GM12878 (cell line): ENCODE data around the gene YY1. TPM values are rescaled to one million over a fixed set of nuclear protein-coding genes. Genes with fewer than 3 reads are reported as not detected.

Source experiments
- ATAC-seq: fragments of 200-7000 bp; cut with Tn5 transposase; 3 replicates; pipeline ENCODE4 v1.9.1; 2020; ENCODE audit warnings: mild to moderate bottlenecking, moderate library complexity
- BruUV-seq: library from RNA; stranded (reverse); fragments of 400-500 nt; replicated peaks from 2 replicates; lab custom pipeline; 2021; lab: Mats Ljungman, UMichigan
- CTCF ChIA-PET: fragments of 300-600 bp; sonication (Branson Sonifier 250); formaldehyde crosslinking; extraction: SDS; loops from one replicate; lab custom pipeline; 2021; ENCODE audit warnings: inconsistent platforms; lab: Yijun Ruan, JAX
- POLR2A ChIA-PET: fragments of 350-600 bp; formaldehyde crosslinking; extraction: SDS; loops from one replicate; lab custom pipeline; 2021; ENCODE audit warnings: inconsistent platforms; lab: Charles Lee
- RAD21 ChIA-PET: fragments of 300-600 bp; sonication (Branson Sonifier 250); formaldehyde crosslinking; loops from one replicate; lab custom pipeline; 2023; ENCODE audit warnings: antibody characterized with exemption; ENCODE audit not compliant: unreplicated experiment; lab: Charles Lee
- SMC1A ChIA-PET: fragments of 300-600 bp; sonication (Branson Sonifier 250); formaldehyde crosslinking; loops from one replicate; lab custom pipeline; 2023; ENCODE audit not compliant: unreplicated experiment, uncharacterized antibody; lab: Charles Lee
- DNase-seq: peaks from one replicate; pipeline ENCODE4 v3.0.0-alpha.2; 2011; ENCODE audit warnings: low read depth, low spot score
- FAIRE-seq: peaks from 3 replicates; lab custom pipeline; 2011; peaks lifted over from hg19 to GRCh38; lab: Jason Lieb, UNC
- H2AFZ ChIP-seq: 2 replicates; pipeline ENCODE4 v1.6.0; 2011; ENCODE audit warnings: low read depth, low read length, control low read depth; ENCODE audit not compliant: control insufficient read depth
- H3K27ac ChIP-seq: 2 replicates; pipeline ENCODE4 v1.5.1; 2011; ENCODE audit warnings: control low read depth; ENCODE audit not compliant: control insufficient read depth, insufficient read depth
- H3K27me3 ChIP-seq, 2 experiments: replicated peaks in 1 of 2; 2 replicates each; pipeline versions ENCODE4 v1.6.0 to v1.6.1; 2011; ENCODE audit warnings: low read length in 1 of 2; ENCODE audit not compliant: control insufficient read depth in 2 of 2, insufficient read depth in 2 of 2
- H3K36me3 ChIP-seq, 2 experiments: 2 replicates each; pipeline ENCODE4 v1.5.1; 2011; ENCODE audit warnings: low read length in 1 of 2; ENCODE audit not compliant: control insufficient read depth in 2 of 2, insufficient read depth in 2 of 2
- H3K4me1 ChIP-seq: 2 replicates; pipeline ENCODE4 v1.6.1; 2011; ENCODE audit warnings: mild to moderate bottlenecking, low read length, moderate library complexity, mixed read lengths; ENCODE audit not compliant: control insufficient read depth, insufficient read depth
- H3K4me2 ChIP-seq: 2 replicates; pipeline ENCODE4 v1.6.0; 2011; ENCODE audit warnings: control low read depth; ENCODE audit not compliant: control insufficient read depth, insufficient read depth
- H3K4me3 ChIP-seq: fragments of 200-600 bp; sonication (generic); 2 replicates; pipeline ENCODE4 v1.5.1; 2016
- H3K79me2 ChIP-seq: 2 replicates; pipeline ENCODE4 v1.6.0; 2011; ENCODE audit warnings: low read length; ENCODE audit not compliant: control insufficient read depth, insufficient read depth
- H3K9ac ChIP-seq: 2 replicates; pipeline ENCODE4 v1.8.0; 2011; ENCODE audit warnings: low read length, control low read depth, mixed read lengths; ENCODE audit not compliant: control insufficient read depth, insufficient read depth
- H3K9me3 ChIP-seq: replicated peaks from 3 replicates; pipeline ENCODE4 v1.5.1; 2011; ENCODE audit warnings: mild to moderate bottlenecking, low read length; ENCODE audit not compliant: control insufficient read depth, insufficient read depth
- H4K20me1 ChIP-seq: 2 replicates; pipeline ENCODE4 v1.6.0; 2011; ENCODE audit not compliant: control insufficient read depth, insufficient read depth
- BHLHE40 ChIP-seq, 2 experiments: fragments of 450-650 bp in 1 of 2; IDR thresholded peaks; 2 replicates each; pipeline ENCODE4 v1.6.1; 2011 to 2017; ENCODE audit warnings: low read depth in 2 of 2, borderline replicate concordance in 1 of 2, improper control_type of control experiment in 1 of 2, low read length in 1 of 2, mild to moderate bottlenecking in 1 of 2
- BRCA1 ChIP-seq: IDR thresholded peaks from 2 replicates; pipeline ENCODE4 v1.6.1; 2011; ENCODE audit warnings: low read depth, low read length, improper control_type of control experiment
- CEBPB ChIP-seq, 2 experiments: fragments of 150-350 bp in 1 of 2; IDR thresholded peaks; 2 replicates each; pipeline ENCODE4 v1.6.1; 2012 to 2014; ENCODE audit warnings: low read depth in 2 of 2, low read length in 2 of 2, borderline replicate concordance in 1 of 2, inconsistent platforms in 1 of 2
- EED ChIP-seq: sonication (generic); IDR thresholded peaks from 2 replicates; pipeline ENCODE4 v1.6.1; 2016; ENCODE audit warnings: antibody characterized with exemption, low read depth
- ETV6 ChIP-seq, 2 experiments: fragments of 450-650 bp in 1 of 2; IDR thresholded peaks in 1 of 2; conservative IDR thresholded peaks in 1 of 2; 2 replicates each; pipeline ENCODE4 v1.6.1; 2014; ENCODE audit warnings: antibody characterized with exemption in 1 of 2, borderline replicate concordance in 1 of 2, low read depth in 1 of 2, mild to moderate bottlenecking in 1 of 2, moderate library complexity in 1 of 2
- FOS ChIP-seq: IDR thresholded peaks from 3 replicates; pipeline ENCODE4 v1.6.1; 2011; ENCODE audit warnings: borderline replicate concordance; ENCODE audit not compliant: insufficient read length; ENCODE audit errors: extremely low read depth
- NFXL1 ChIP-seq: fragments of 450-650 bp; IDR thresholded peaks from 2 replicates; pipeline ENCODE4 v1.6.1; 2017; ENCODE audit warnings: antibody characterized with exemption, mild to moderate bottlenecking, borderline replicate concordance
- NFYA ChIP-seq: IDR thresholded peaks from 2 replicates; pipeline ENCODE4 v1.6.1; 2011; ENCODE audit warnings: low read depth, mild to moderate bottlenecking, low read length, improper control_type of control experiment, borderline replicate concordance
- NR2C2 ChIP-seq: IDR thresholded peaks from 2 replicates; pipeline ENCODE4 v1.6.1; 2011; ENCODE audit warnings: borderline replicate concordance, low read depth; ENCODE audit not compliant: control insufficient read depth, insufficient read length
- SIX5 ChIP-seq: IDR thresholded peaks from 2 replicates; pipeline ENCODE4 v1.6.1; 2011; ENCODE audit warnings: mild to moderate bottlenecking, low read depth, low read length, moderate library complexity; ENCODE audit not compliant: severe bottlenecking
- SMC3 ChIP-seq: IDR thresholded peaks from 2 replicates; pipeline ENCODE4 v1.6.1; 2011; ENCODE audit warnings: low read length, improper control_type of control experiment, borderline replicate concordance
- SREBF1 ChIP-seq: IDR thresholded peaks from 2 replicates; pipeline ENCODE4 v1.6.1; 2012; ENCODE audit warnings: mild to moderate bottlenecking, low read length
- SUZ12 ChIP-seq: fragments of 200-600 bp; sonication (generic); IDR thresholded peaks from one replicate; pipeline ENCODE4 v1.6.1; 2018; ENCODE audit warnings: antibody characterized with exemption, mild to moderate bottlenecking; ENCODE audit not compliant: unreplicated experiment
- WGBS: methylation state at CpG from one replicate; pipeline ENCODE4 v1.1.6; 2016; ENCODE audit warnings: low lambda C conversion rate; ENCODE audit not compliant: insufficient replicate concordance, insufficient coverage; ENCODE audit errors: missing lambda C conversion rate; 5-methylcytosine and 5-hydroxymethylcytosine counted together
- in situ Hi-C: fragments of 300-500 bp; cut with MboI; formaldehyde crosslinking; loops from 9 replicates; pipeline ENCODE4 v1.14.3; 2018; ENCODE audit warnings: mixed read lengths
- intact Hi-C: fragments of 100-400 bp; cut with micrococcal nuclease; formaldehyde crosslinking; loops from one replicate; pipeline ENCODE4 v1.14.2; 2022; ENCODE audit not compliant: unreplicated experiment
- polyA plus RNA-seq, 11 experiments: library from polyadenylated mRNA; depleted of rRNA in 4 of 11; unstranded in 6 of 11; stranded (reverse) in 5 of 11; fragments of >200 nt; fragmentation: Nextera tagmentation in 4 of 11; fragmentation: Illumina TruSeq in 1 of 11; extraction: Ambion mirVana in 4 of 11; extraction: Trizol in 1 of 11; gene quantifications; 1 replicate in 1 of 11; 2 replicates in 10 of 11; pipeline versions ENCODE4 v1.2.1 to v1.2.3, GENCODE V29; 2011 to 2016; ENCODE audit warnings: inconsistent platforms in 2 of 11, missing spikeins in 2 of 11, low read depth in 1 of 11
- total RNA-seq, 4 experiments: library from RNA; depleted of rRNA in 3 of 4; stranded (reverse); fragments of >200 nt in 3 of 4; fragmentation: Illumina TruSeq in 1 of 4; extraction: Trizol in 1 of 4; gene quantifications; 2 replicates each; pipeline versions ENCODE4 v1.2.1 to v1.2.3, GENCODE V29; 2013 to 2021
- TF ChIP-seq, protein P1 (sequence below): fragments of 150-350 bp; IDR thresholded peaks from 2 replicates; pipeline ENCODE4 v1.6.1; 2014; ENCODE audit warnings: mild to moderate bottlenecking, low read depth, low read length
- TF ChIP-seq, protein P2 (sequence below): fragments of 450-650 bp; IDR thresholded peaks from 2 replicates; pipeline ENCODE4 v1.6.1; 2017; ENCODE audit warnings: antibody characterized with exemption, mild to moderate bottlenecking, moderate library complexity
- TF ChIP-seq, protein P3 (sequence below): fragments of 450-650 bp; formaldehyde crosslinking; IDR thresholded peaks from 2 replicates; pipeline ENCODE4 v1.5.0; 2022; ENCODE audit warnings: mild to moderate bottlenecking, missing genetic modification characterization

Gene YY1
- total and polyA plus RNA-seq, 10 of the 15 experiments (the other 5 are each of a cell fraction or from before 2014, with no cell fraction given) = 23.7 to 74.0 (median 39.9) TPM

DNA sequence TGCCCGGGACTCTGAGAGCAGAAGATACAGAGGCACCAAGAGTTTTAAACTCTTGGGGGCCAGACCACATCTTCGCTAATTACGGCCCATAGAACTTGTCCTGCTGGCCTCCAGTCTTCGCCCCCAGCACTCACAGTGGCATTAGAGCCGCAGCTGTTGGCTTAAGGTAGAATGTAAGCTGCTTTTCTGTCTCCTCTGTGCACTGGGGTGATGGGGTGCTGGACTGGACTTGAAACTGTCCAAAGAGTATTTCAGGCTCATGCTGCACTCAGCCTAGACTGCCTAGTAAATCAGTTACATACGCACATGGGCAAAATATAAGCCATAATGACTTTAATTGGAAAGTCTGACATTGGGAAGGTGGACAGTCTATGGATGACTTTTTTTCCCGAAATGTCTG, 29.0 kb downstream of the YY1 start:
- H3K9me3 ChIP-seq = no peaks in the 10 kb centered on the region
- ChIA-PET SMC1A (interaction anchor here (0.9 to 1.1 kb wide), 2 partner anchors 10 to 11 kb away, joined by 3 read pairs; no protein-coding TSS in a partner anchor), POLR2A (interaction anchor here (0.5 to 0.8 kb wide), 2 partner anchors 50 to 73 kb away, joined by 3 to 4 read pairs; no protein-coding TSS in a partner anchor), RAD21 (no interaction called here), CTCF (interaction anchor here (1.7 kb wide), 2 partner anchors 10 to 18 kb away, joined by 4 to 8 read pairs; no protein-coding TSS in a partner anchor)
- BruUV-seq = no TSS peak
- no peaks in the 10 kb centered on the region for H3K4me1 ChIP-seq
- no peak for DNase-seq
- no peak overlapping the region for H2AFZ ChIP-seq
- no peaks in the 10 kb centered on the region for H3K27me3 ChIP-seq
- H4K20me1 ChIP-seq = peaks cover 7% of the 10 kb centered on the region; the same call in 1 of the 2 replicates
- intact Hi-C loops (no loop called here), in situ Hi-C loops (no loop called here)
- no peak overlapping the region for H3K4me3 ChIP-seq
- no peak for FAIRE-seq
- no peak overlapping the region for H3K9ac ChIP-seq
- no peak overlapping the region for H3K27ac ChIP-seq
- 98% methylated on average over 7 of the region's 7 CpGs for WGBS
- no peak overlapping the region for H3K4me2 ChIP-seq
- peaks cover 53% of the 10 kb centered on the region for H3K79me2 ChIP-seq
- peaks cover 13 to 32% of the 10 kb centered on the region in 2 experiments for H3K36me3 ChIP-seq
- ATAC-seq = no peak
- TF ChIP-seq FOS = no peak
- no peak for TF ChIP-seq BRCA1
- TF ChIP-seq, protein P1, sequence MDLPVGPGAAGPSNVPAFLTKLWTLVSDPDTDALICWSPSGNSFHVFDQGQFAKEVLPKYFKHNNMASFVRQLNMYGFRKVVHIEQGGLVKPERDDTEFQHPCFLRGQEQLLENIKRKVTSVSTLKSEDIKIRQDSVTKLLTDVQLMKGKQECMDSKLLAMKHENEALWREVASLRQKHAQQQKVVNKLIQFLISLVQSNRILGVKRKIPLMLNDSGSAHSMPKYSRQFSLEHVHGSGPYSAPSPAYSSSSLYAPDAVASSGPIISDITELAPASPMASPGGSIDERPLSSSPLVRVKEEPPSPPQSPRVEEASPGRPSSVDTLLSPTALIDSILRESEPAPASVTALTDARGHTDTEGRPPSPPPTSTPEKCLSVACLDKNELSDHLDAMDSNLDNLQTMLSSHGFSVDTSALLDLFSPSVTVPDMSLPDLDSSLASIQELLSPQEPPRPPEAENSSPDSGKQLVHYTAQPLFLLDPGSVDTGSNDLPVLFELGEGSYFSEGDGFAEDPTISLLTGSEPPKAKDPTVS = no peak
- no peak for TF ChIP-seq BHLHE40 (IDR thresholded peaks at IDR 0.05; ENCODE audit: borderline replicate concordance in 1 of 2, low read depth in 2 of 2, low read length in 1 of 2)
- no peak for TF ChIP-seq NFXL1
- TF ChIP-seq SMC3 = no peak
- TF ChIP-seq, protein P2, sequence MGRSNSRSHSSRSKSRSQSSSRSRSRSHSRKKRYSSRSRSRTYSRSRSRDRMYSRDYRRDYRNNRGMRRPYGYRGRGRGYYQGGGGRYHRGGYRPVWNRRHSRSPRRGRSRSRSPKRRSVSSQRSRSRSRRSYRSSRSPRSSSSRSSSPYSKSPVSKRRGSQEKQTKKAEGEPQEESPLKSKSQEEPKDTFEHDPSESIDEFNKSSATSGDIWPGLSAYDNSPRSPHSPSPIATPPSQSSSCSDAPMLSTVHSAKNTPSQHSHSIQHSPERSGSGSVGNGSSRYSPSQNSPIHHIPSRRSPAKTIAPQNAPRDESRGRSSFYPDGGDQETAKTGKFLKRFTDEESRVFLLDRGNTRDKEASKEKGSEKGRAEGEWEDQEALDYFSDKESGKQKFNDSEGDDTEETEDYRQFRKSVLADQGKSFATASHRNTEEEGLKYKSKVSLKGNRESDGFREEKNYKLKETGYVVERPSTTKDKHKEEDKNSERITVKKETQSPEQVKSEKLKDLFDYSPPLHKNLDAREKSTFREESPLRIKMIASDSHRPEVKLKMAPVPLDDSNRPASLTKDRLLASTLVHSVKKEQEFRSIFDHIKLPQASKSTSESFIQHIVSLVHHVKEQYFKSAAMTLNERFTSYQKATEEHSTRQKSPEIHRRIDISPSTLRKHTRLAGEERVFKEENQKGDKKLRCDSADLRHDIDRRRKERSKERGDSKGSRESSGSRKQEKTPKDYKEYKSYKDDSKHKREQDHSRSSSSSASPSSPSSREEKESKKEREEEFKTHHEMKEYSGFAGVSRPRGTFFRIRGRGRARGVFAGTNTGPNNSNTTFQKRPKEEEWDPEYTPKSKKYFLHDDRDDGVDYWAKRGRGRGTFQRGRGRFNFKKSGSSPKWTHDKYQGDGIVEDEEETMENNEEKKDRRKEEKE = no peak
- TF ChIP-seq NFYA = no peak
- no peak for TF ChIP-seq SUZ12
- no peak for TF ChIP-seq CEBPB (IDR thresholded peaks at IDR 0.05; ENCODE audit: borderline replicate concordance in 1 of 2, low read depth in 2 of 2, low read length in 2 of 2)
- no peak for TF ChIP-seq NR2C2
- no peak for TF ChIP-seq SREBF1
- TF ChIP-seq SIX5 = no peak
- no peak for TF ChIP-seq ETV6 (conservative IDR thresholded peaks at IDR 0.05 in 1 of 2, IDR thresholded peaks at IDR 0.05 in 1 of 2; ENCODE audit: borderline replicate concordance in 1 of 2, low read depth in 1 of 2)
- TF ChIP-seq, protein P3, sequence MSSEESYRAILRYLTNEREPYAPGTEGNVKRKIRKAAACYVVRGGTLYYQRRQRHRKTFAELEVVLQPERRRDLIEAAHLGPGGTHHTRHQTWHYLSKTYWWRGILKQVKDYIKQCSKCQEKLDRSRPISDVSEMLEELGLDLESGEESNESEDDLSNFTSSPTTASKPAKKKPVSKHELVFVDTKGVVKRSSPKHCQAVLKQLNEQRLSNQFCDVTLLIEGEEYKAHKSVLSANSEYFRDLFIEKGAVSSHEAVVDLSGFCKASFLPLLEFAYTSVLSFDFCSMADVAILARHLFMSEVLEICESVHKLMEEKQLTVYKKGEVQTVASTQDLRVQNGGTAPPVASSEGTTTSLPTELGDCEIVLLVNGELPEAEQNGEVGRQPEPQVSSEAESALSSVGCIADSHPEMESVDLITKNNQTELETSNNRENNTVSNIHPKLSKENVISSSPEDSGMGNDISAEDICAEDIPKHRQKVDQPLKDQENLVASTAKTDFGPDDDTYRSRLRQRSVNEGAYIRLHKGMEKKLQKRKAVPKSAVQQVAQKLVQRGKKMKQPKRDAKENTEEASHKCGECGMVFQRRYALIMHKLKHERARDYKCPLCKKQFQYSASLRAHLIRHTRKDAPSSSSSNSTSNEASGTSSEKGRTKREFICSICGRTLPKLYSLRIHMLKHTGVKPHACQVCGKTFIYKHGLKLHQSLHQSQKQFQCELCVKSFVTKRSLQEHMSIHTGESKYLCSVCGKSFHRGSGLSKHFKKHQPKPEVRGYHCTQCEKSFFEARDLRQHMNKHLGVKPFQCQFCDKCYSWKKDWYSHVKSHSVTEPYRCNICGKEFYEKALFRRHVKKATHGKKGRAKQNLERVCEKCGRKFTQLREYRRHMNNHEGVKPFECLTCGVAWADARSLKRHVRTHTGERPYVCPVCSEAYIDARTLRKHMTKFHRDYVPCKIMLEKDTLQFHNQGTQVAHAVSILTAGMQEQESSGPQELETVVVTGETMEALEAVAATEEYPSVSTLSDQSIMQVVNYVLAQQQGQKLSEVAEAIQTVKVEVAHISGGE (CRISPR knock-in tag) = no peak
- no peak for TF ChIP-seq EED
